ENCODE results near the gene MRPS14. TPM values are rescaled to one million over a fixed set of nuclear protein-coding genes. Genes with fewer than 3 reads are reported as not detected.

MRPS14 gene
- total RNA-seq, 4 donors from 2014 or later: 17.9 to 31.1 (median 26.1) TPM

DNA sequence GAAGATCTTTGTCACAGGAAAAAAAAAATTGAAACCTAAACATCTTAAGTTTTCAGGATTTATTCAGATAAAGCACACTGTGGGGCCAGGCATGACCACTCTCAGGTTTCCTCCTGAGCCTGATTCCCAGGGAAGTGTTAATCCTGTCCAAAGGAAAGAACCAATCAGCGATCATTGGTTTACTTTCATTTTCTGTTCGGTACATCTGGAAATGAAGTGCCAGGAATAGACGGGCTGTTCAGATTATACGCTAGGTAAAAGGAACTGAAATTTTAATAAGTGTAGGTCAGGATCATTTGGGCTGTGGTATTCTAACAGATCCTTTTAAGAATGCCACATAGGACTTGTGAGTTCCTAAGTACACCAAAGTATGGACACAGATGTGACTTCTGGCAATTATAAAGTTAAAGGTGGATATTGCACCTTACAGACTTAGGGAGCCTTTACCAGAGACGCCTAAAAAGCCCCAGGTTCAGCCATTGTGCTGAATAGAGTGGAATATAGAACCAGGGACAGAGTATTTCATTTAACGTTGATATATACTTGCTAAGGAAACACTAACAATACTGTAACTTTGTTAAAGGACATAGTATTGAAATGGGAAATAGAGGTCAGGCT lies 32.7 kb downstream of the MRPS14 start:
- 36% methylated on average over 6 of the region's 6 CpGs for WGBS
- intact Hi-C loops (cut with DNase I): no loop called here
- H3K4me3 ChIP-seq: peak overlapping the region; percentile 42 to 53 (median 51)
- H3K27me3 ChIP-seq: no peaks in the 10 kb centered on the region
- H3K36me3 ChIP-seq: no peaks in the 10 kb centered on the region
- H3K4me1 ChIP-seq: no peaks in the 10 kb centered on the region
- TF ChIP-seq EP300 (IDR thresholded peaks at IDR 0.05): no peak
- TF ChIP-seq, protein P1, sequence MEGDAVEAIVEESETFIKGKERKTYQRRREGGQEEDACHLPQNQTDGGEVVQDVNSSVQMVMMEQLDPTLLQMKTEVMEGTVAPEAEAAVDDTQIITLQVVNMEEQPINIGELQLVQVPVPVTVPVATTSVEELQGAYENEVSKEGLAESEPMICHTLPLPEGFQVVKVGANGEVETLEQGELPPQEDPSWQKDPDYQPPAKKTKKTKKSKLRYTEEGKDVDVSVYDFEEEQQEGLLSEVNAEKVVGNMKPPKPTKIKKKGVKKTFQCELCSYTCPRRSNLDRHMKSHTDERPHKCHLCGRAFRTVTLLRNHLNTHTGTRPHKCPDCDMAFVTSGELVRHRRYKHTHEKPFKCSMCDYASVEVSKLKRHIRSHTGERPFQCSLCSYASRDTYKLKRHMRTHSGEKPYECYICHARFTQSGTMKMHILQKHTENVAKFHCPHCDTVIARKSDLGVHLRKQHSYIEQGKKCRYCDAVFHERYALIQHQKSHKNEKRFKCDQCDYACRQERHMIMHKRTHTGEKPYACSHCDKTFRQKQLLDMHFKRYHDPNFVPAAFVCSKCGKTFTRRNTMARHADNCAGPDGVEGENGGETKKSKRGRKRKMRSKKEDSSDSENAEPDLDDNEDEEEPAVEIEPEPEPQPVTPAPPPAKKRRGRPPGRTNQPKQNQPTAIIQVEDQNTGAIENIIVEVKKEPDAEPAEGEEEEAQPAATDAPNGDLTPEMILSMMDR (IDR thresholded peaks at IDR 0.05): no peak
- TF ChIP-seq POLR2AphosphoS5 (IDR thresholded peaks at IDR 0.05): peak in 1 of 2 donors; percentile 30
- DNase-seq (ENCODE audit: extremely low spot score): no peak
- H3K27ac ChIP-seq (replicated peaks in 1 of 4): peak overlapping the region; percentile 58 to 76 (median 72)
- H3K9me3 ChIP-seq: no peaks in the 10 kb centered on the region

DNA sequence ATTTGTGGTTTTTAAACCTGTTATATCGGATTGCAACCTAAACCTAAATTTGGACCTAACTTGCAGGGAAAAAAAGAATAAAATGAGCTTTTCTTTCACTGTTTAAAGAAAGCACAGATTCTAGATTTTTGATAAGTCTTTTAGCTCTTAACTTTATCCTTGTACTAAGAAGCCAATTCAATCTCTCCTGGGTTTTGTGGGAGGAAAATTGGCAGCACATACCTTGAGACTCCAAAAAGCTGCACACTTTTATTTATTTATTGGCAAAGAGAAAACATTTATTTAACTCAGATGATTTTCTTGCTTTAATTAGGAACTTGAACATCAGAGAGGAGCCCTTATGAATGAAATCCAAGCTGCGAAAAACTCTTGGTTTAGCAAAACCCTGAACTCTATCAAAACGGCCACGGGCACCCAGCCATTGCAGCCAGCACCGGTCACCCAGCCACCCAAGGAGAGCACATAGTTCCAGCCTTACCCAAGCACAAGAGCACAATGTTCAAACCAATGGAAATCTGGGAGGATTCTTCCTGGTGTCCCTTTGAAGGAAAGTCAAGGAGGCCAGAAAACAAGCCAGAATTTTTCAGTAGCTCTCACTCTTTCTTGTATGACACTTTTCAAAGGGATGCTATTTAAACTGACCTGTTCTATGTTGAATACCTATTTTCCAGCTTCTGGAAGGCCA lies 33.5 kb downstream of the MRPS14 start:
- H3K27me3 ChIP-seq: no peaks in the 10 kb centered on the region
- 70% methylated on average over 5 of the region's 5 CpGs for WGBS
- H3K36me3 ChIP-seq: no peaks in the 10 kb centered on the region
- no peak for DNase-seq (ENCODE audit: extremely low spot score)
- no peaks in the 10 kb centered on the region for H3K4me1 ChIP-seq
- TF ChIP-seq POLR2AphosphoS5 (IDR thresholded peaks at IDR 0.05): no peak
- TF ChIP-seq, protein P1 (IDR thresholded peaks at IDR 0.05): no peak
- TF ChIP-seq POLR2A (IDR thresholded peaks at IDR 0.05; ENCODE audit: low read depth): no peak
- no peak for TF ChIP-seq EP300 (IDR thresholded peaks at IDR 0.05)
- peak overlapping the region in 3 of 4 donors; percentile 42 to 52 (median 50) for H3K4me3 ChIP-seq
- intact Hi-C loops (cut with DNase I): loop anchor here (10.0 kb wide), 1 partner anchor 105 kb away; no protein-coding TSS in a partner anchor
- peak overlapping the region; percentile 58 to 76 (median 72) for H3K27ac ChIP-seq (replicated peaks in 1 of 4)
- H3K9me3 ChIP-seq: no peaks in the 10 kb centered on the region

DNA sequence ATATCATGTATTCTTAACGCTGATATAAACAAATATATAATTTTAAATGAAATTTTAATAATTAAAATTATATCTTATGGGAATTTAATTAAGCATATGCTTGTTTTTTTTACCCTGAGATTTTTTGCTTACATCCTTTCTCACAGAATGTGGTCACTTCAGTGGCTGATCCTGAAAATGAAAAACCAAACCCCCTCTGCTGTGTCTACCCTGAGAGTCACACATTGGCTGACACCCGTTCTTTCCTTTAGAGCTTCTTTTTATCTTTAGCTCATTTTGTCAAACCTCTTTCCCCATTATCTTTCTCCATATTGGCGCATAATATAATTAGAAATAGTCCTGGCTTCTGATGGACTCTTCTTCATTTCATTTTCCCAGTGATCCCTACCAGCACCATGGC lies 34.2 kb downstream of the MRPS14 start:
- no peak overlapping the region for H3K4me3 ChIP-seq
- DNase-seq (ENCODE audit: extremely low spot score): no peak
- WGBS: 89% methylated on average over 3 of the region's 3 CpGs
- TF ChIP-seq POLR2AphosphoS5 (IDR thresholded peaks at IDR 0.05) (no peak), POLR2A (IDR thresholded peaks at IDR 0.05; ENCODE audit: low read depth) (no peak), EP300 (IDR thresholded peaks at IDR 0.05) (no peak)
- TF ChIP-seq, protein P1 (IDR thresholded peaks at IDR 0.05): no peak
- H3K36me3 ChIP-seq: no peaks in the 10 kb centered on the region
- no peaks in the 10 kb centered on the region for H3K9me3 ChIP-seq
- intact Hi-C loops (cut with DNase I): loop anchor here (10.0 kb wide), 1 partner anchor 104 kb away; no protein-coding TSS in a partner anchor
- H3K4me1 ChIP-seq: no peaks in the 10 kb centered on the region
- H3K27ac ChIP-seq (replicated peaks in 1 of 4): no peak overlapping the region
- H3K27me3 ChIP-seq: no peaks in the 10 kb centered on the region

DNA sequence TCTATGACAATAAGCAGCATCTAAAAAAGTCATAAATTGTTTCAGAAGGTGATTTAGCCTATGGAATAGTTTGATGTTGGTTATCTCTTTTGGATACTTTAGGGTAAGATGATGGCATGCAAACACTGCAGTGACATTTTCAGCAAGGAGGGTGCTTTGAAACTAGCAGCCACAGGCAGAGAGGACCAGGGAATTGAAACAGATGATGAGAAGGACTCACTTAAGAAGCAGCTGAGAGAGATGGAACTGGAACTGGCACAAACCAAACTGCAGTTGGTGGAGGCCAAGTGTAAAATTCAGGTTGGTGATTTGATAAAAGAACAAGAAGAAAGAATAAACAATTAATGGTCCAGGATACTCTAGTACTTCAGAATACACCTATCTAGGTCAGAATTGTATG lies 34.7 kb downstream of the MRPS14 start:
- no peak overlapping the region for H3K4me3 ChIP-seq
- TF ChIP-seq POLR2AphosphoS5 (IDR thresholded peaks at IDR 0.05) (no peak), EP300 (IDR thresholded peaks at IDR 0.05) (no peak), POLR2A (IDR thresholded peaks at IDR 0.05; ENCODE audit: low read depth) (no peak)
- TF ChIP-seq, protein P1 (IDR thresholded peaks at IDR 0.05): no peak
- H3K4me1 ChIP-seq: no peaks in the 10 kb centered on the region
- no peaks in the 10 kb centered on the region for H3K9me3 ChIP-seq
- no peak overlapping the region for H3K27ac ChIP-seq (replicated peaks in 1 of 4)
- intact Hi-C loops (cut with DNase I): loop anchor here (10.0 kb wide), 1 partner anchor 104 kb away; no protein-coding TSS in a partner anchor
- no peaks in the 10 kb centered on the region for H3K36me3 ChIP-seq
- DNase-seq (ENCODE audit: extremely low spot score): no peak
- H3K27me3 ChIP-seq: no peaks in the 10 kb centered on the region

Data from esophagus muscularis mucosa (tissue), 4 donors.